Measurements from ENCODE around the gene PTPRU. TPM values are rescaled to one million over a fixed set of nuclear protein-coding genes. Genes with fewer than 3 reads are reported as not detected.
A peak's percentile ranks its signal among the peaks of the same experiment; 100 is the strongest.

PTPRU gene
- total RNA-seq, 4 donors from 2014 or later: 11.4 to 59.4 (median 35.3) TPM

GRCh38 chr1:29230204-29230552, 6.1 kb upstream of the PTPRU start:
- in situ Hi-C loops (cut with MboI; ENCODE audit: low sequenced_read_pairs in 4 of 4) (loop anchor here (5.0 to 25.0 kb wide), 7 partner anchors 857 to 1485 kb away; no protein-coding TSS in a partner anchor), intact Hi-C loops (cut with DNase I; ENCODE audit: low total_unique reads) (loop anchor here (2.0 to 10.0 kb wide), 4 partner anchors 49 to 1552 kb away; partner anchors contain the start of gene SRSF4)

GRCh38 chr1:29230553-29231378, 5.6 kb upstream of the PTPRU start, which contains the start of gene MECR:
TSS of gene MECR (minus strand) at chr1:29230934. CDS start at chr1:29230906, 28 bp downstream.
- Histone ChIP-seq H3K27ac (peak within 1 kb of the TSS; percentile 82 to 90 (median 86)), H3K4me3 (peak within 1 kb of the TSS; percentile 71 to 87 (median 82)), H3K4me1 (peaks cover 11 to 14% of the 10 kb centered on the region in 2 donors), H3K36me3 (no peaks in the 10 kb centered on the region), H3K27me3 (no peaks in the 10 kb centered on the region), H3K9me3 (no peaks in the 10 kb centered on the region)
- intact Hi-C loops (cut with DNase I; ENCODE audit: low total_unique reads): loop anchor here (2.0 to 10.0 kb wide), 4 partner anchors 50 to 1552 kb away; partner anchors contain the start of gene SRSF4
- TF ChIP-seq POLR2A (IDR thresholded peaks at IDR 0.05) (peak; percentile 69 to 71), CTCF (IDR thresholded peaks at IDR 0.05 in 4 of 5, conservative IDR thresholded peaks at IDR 0.05 in 1 of 5) (peak in 2 of 5 experiments; percentile 16 to 22)
- ATAC-seq: peak; percentile 96 to 98
- peak; percentile 86 to 92 for DNase-seq
- in situ Hi-C loops (cut with MboI; ENCODE audit: low sequenced_read_pairs in 4 of 4): loop anchor here (5.0 to 25.0 kb wide), 7 partner anchors 857 to 1484 kb away; no protein-coding TSS in a partner anchor

More at GRCh38 chr1:29230204-29230552, 6.1 kb upstream of the PTPRU start:
- H3K4me1 ChIP-seq: peaks cover 11 to 14% of the 10 kb centered on the region in 2 donors
- H3K27me3 ChIP-seq: no peaks in the 10 kb centered on the region
- TF ChIP-seq POLR2A (IDR thresholded peaks at IDR 0.05) (no peak), CTCF (IDR thresholded peaks at IDR 0.05 in 4 of 5, conservative IDR thresholded peaks at IDR 0.05 in 1 of 5) (no peak)
- no peak for DNase-seq
- ATAC-seq: no peak
- H3K36me3 ChIP-seq: no peaks in the 10 kb centered on the region
- peak overlapping the region; percentile 82 to 90 (median 86) for H3K27ac ChIP-seq
- H3K9me3 ChIP-seq: no peaks in the 10 kb centered on the region
- peak overlapping the region; percentile 71 to 87 (median 82) for H3K4me3 ChIP-seq

GRCh38 chr1:29232387-29232786, 3.9 kb upstream of the PTPRU start:
- no peak for TF ChIP-seq POLR2A (IDR thresholded peaks at IDR 0.05)
- TF ChIP-seq CTCF (IDR thresholded peaks at IDR 0.05 in 4 of 5, conservative IDR thresholded peaks at IDR 0.05 in 1 of 5): no peak
- intact Hi-C loops (cut with DNase I; ENCODE audit: low total_unique reads) (loop anchor here (5.0 to 10.0 kb wide), 3 partner anchors 612 to 1550 kb away; no protein-coding TSS in a partner anchor), in situ Hi-C loops (cut with MboI; ENCODE audit: low sequenced_read_pairs in 4 of 4) (loop anchor here (5.0 to 25.0 kb wide), 7 partner anchors 855 to 1482 kb away; no protein-coding TSS in a partner anchor)
- Histone ChIP-seq H3K27ac (no peak overlapping the region), H3K36me3 (no peaks in the 10 kb centered on the region), H3K4me3 (no peak overlapping the region), H3K4me1 (peaks cover 14 to 17% of the 10 kb centered on the region in 2 donors), H3K27me3 (no peaks in the 10 kb centered on the region), H3K9me3 (no peaks in the 10 kb centered on the region)
- ATAC-seq (no peak), DNase-seq (no peak)

- Histone ChIP-seq H3K36me3 (no peaks in the 10 kb centered on the region), H3K27ac (no peak overlapping the region), H3K9me3 (no peaks in the 10 kb centered on the region), H3K27me3 (no peaks in the 10 kb centered on the region), H3K4me1 (peaks cover 17% of the 10 kb centered on the region in 2 donors), H3K4me3 (no peak overlapping the region)
- intact Hi-C loops (cut with DNase I; ENCODE audit: low total_unique reads) (loop anchor here (5.0 to 10.0 kb wide), 3 partner anchors 611 to 1549 kb away; no protein-coding TSS in a partner anchor), in situ Hi-C loops (cut with MboI; ENCODE audit: low sequenced_read_pairs in 4 of 4) (loop anchor here (5.0 to 25.0 kb wide), 7 partner anchors 854 to 1481 kb away; no protein-coding TSS in a partner anchor)
- ATAC-seq: no peak
- no peak for TF ChIP-seq CTCF (IDR thresholded peaks at IDR 0.05 in 4 of 5, conservative IDR thresholded peaks at IDR 0.05 in 1 of 5)
- TF ChIP-seq POLR2A (IDR thresholded peaks at IDR 0.05): no peak
- no peak for DNase-seq
Observed at GRCh38 chr1:29233693-29234092, 2.6 kb upstream of the PTPRU start.

All from gastrocnemius medialis (tissue), 4 donors.